ENCODE measurements around the gene NRG3. TPM values are rescaled to one million over a fixed set of nuclear protein-coding genes. Genes with fewer than 3 reads are reported as not detected.

Gene NRG3
- total and polyA plus RNA-seq, 7 donors = 0.03 to 0.10 TPM; not detected in 5

DNA sequence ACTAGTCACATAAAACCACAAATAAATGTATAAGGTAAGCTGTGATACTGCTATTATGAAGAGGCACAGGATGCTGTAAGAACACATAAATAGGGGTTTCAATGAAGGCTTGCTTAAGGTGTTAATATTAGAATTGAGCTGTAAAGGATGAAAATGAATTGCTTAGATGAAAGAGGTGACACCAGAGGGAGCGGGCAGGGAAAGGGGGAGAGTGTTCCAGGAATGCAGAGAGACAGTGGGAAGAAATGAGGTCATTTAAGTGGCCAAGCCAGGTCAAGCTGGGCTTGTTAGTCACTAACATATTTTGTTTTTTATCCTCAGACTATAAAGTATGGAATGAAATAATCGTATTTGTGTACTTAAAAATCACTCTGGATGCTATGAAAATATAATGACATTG, 193.5 kb downstream of the NRG3 start:
- DNase-seq (no peak), ATAC-seq (no peak)
- no peak overlapping the region for H3K27ac ChIP-seq
- no peaks in the 10 kb centered on the region for H3K9me3 ChIP-seq
- H3K4me3 ChIP-seq = no peak overlapping the region
- 58 to 72% (median 66%) methylated on average over 2 of the region's 2 CpGs for WGBS, 3 donors
- TF ChIP-seq, protein P1, sequence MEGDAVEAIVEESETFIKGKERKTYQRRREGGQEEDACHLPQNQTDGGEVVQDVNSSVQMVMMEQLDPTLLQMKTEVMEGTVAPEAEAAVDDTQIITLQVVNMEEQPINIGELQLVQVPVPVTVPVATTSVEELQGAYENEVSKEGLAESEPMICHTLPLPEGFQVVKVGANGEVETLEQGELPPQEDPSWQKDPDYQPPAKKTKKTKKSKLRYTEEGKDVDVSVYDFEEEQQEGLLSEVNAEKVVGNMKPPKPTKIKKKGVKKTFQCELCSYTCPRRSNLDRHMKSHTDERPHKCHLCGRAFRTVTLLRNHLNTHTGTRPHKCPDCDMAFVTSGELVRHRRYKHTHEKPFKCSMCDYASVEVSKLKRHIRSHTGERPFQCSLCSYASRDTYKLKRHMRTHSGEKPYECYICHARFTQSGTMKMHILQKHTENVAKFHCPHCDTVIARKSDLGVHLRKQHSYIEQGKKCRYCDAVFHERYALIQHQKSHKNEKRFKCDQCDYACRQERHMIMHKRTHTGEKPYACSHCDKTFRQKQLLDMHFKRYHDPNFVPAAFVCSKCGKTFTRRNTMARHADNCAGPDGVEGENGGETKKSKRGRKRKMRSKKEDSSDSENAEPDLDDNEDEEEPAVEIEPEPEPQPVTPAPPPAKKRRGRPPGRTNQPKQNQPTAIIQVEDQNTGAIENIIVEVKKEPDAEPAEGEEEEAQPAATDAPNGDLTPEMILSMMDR (IDR thresholded peaks at IDR 0.05) = no peak
- no peaks in the 10 kb centered on the region for H3K27me3 ChIP-seq (ENCODE audit: insufficient read depth in 3 of 3, low read length in 2 of 3)
- no peaks in the 10 kb centered on the region for H3K4me1 ChIP-seq
- intact Hi-C loops (cut with DNase I) = no loop called here
- H3K36me3 ChIP-seq (ENCODE audit: insufficient read depth in 1 of 2, low read depth in 1 of 2) = no peaks in the 10 kb centered on the region

DNA sequence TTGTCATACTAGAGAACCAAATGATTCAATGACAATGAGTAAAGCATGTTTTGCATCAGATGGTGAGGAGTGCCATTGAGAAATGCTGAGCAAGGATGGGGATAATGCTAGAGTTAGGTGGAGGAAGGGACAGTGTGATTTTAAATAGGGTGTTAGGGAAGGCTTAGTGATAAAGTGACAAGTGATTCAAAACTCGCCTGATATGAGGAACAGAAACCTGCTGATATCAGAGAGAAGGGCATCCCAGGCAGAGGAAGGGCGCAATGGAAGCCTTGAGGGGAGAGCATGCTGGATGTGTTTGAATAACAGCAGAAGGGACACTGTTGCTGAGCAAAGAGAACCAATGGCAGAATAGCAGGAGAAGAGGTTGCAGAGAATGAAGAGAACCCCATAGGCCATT, 196.2 kb downstream of the NRG3 start:
- Histone ChIP-seq H3K4me3 (no peak overlapping the region), H3K36me3 (ENCODE audit: insufficient read depth in 1 of 2, low read depth in 1 of 2) (no peaks in the 10 kb centered on the region), H3K4me1 (no peaks in the 10 kb centered on the region), H3K27me3 (ENCODE audit: insufficient read depth in 3 of 3, low read length in 2 of 3) (no peaks in the 10 kb centered on the region), H3K27ac (no peak overlapping the region), H3K9me3 (no peaks in the 10 kb centered on the region)
- DNase-seq (no peak), ATAC-seq (no peak)
- intact Hi-C loops (cut with DNase I) = no loop called here
- WGBS, 3 donors = 71 to 76% (median 75%) methylated on average over 2 of the region's 2 CpGs
- TF ChIP-seq, protein P1 (IDR thresholded peaks at IDR 0.05) = no peak

DNA sequence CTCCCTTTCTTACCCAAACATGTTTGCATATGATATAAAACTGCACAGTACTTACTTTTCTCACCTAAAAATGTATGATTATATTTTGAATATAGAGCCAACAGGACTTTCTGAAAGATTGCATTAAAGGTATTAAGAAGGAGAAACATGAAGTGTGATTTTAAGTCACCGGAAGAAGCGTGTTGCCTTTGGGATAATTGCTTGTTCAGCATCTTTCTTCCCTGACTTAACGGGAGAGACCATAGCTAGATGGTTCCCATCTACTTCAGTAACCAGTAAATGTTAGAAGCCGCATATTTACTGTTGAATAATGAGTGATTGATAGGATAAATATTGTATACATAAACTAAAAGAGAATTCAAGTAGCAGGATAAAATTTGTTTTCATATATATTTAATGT, 197.1 kb downstream of the NRG3 start:
- ATAC-seq (no peak), DNase-seq (no peak)
- Histone ChIP-seq H3K9me3 (no peaks in the 10 kb centered on the region), H3K27ac (no peak overlapping the region), H3K4me3 (no peak overlapping the region), H3K36me3 (ENCODE audit: insufficient read depth in 1 of 2, low read depth in 1 of 2) (no peaks in the 10 kb centered on the region), H3K27me3 (ENCODE audit: insufficient read depth in 3 of 3, low read length in 2 of 3) (no peaks in the 10 kb centered on the region), H3K4me1 (no peaks in the 10 kb centered on the region)
- intact Hi-C loops (cut with DNase I) = no loop called here
- TF ChIP-seq, protein P1 (IDR thresholded peaks at IDR 0.05) = no peak
- 79 to 89% (median 88%) methylated on average over 4 of the region's 4 CpGs for WGBS, 3 donors

DNA sequence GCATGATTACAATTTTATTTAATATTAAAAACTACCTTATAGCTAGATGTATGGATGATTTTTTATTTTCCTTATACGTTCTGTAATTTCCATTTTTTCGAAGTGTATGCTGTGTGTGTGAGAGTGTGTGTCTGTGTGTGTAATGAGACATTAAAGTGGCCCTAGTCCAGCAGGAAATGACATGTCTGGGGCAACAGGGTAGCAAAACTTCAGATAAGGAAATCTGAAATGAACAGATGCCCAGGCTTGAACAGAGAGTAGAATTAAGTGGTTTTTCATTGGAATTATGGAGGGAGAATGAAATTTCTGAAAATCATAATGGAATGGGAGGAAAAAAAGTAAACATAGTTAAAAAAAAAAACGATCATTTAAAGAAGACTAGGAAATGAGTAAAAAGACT, 200.6 kb downstream of the NRG3 start:
- TF ChIP-seq, protein P1 (IDR thresholded peaks at IDR 0.05) = no peak
- Histone ChIP-seq H3K4me1 (no peaks in the 10 kb centered on the region), H3K4me3 (no peak overlapping the region), H3K36me3 (ENCODE audit: insufficient read depth in 1 of 2, low read depth in 1 of 2) (no peaks in the 10 kb centered on the region), H3K27me3 (ENCODE audit: insufficient read depth in 3 of 3, low read length in 2 of 3) (no peaks in the 10 kb centered on the region), H3K9me3 (no peaks in the 10 kb centered on the region), H3K27ac (no peak overlapping the region)
- ATAC-seq = no peak
- intact Hi-C loops (cut with DNase I) = no loop called here
- no peak for DNase-seq
- 67 to 76% (median 73%) methylated on average over 3 of the region's 3 CpGs for WGBS, 3 donors

DNA sequence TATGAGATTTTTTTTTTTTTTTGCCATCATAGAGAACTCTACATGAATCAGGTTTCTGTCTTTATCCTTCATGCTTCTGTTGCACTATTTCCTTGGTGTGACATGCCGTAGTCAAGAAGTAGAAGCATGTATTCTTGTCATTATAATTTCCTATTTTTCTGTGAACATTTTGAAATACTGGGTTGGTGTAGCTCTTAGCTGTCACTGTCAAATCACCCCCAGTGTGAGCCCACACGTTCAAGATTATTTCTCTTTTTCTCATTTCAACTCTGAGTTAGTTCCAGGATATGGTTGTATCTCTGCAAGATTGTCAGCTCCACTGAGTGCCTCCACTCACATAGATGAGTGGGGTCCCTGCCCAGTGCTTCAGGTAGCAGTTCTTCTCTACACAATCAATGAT, 209.5 kb downstream of the NRG3 start:
- H3K9me3 ChIP-seq = no peaks in the 10 kb centered on the region
- TF ChIP-seq, protein P1 (IDR thresholded peaks at IDR 0.05) = no peak
- WGBS, 3 donors = 77 to 89% (median 78%) methylated on average over 2 of the region's 2 CpGs
- DNase-seq (no peak), ATAC-seq (no peak)
- H3K36me3 ChIP-seq (ENCODE audit: insufficient read depth in 1 of 2, low read depth in 1 of 2) = no peaks in the 10 kb centered on the region
- H3K27ac ChIP-seq = no peak overlapping the region
- no peak overlapping the region for H3K4me3 ChIP-seq
- H3K27me3 ChIP-seq (ENCODE audit: insufficient read depth in 3 of 3, low read length in 2 of 3) = no peaks in the 10 kb centered on the region
- no peaks in the 10 kb centered on the region for H3K4me1 ChIP-seq
- intact Hi-C loops (cut with DNase I) = no loop called here
